ENCODE results near the gene ANKRD55.
"Not testable (repeated sequence)": the region's sequence is repeated elsewhere in the genome, so short reads cannot be mapped to it uniquely, and the experiment has no call there.

Gene ANKRD55

DNA sequence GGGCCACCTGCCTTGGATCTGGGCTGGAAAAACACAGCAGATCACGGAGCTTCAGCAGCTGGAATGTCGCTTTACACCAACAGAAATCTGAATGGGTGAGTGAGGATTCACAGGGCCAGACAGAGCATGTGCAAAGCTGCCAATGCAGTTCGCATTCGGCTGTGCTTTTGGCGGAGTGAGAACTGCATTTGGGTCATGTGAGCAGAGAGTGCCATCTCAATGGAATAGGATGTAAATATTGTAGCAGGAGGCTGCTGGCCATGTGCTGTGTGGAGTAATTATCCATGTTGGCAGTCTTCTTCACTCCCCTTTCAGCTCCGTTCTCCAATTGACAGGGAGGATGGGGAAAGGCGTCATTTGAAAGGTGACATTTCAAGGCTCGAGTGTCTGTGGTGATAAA lies at the start of gene ANKRD55:
TSS of gene ANKRD55 (minus strand) at position 101 of the 400 bp plus-strand sequence. CDS start 417 bp downstream, outside the sequence.
- DNase-seq: no peak

DNA sequence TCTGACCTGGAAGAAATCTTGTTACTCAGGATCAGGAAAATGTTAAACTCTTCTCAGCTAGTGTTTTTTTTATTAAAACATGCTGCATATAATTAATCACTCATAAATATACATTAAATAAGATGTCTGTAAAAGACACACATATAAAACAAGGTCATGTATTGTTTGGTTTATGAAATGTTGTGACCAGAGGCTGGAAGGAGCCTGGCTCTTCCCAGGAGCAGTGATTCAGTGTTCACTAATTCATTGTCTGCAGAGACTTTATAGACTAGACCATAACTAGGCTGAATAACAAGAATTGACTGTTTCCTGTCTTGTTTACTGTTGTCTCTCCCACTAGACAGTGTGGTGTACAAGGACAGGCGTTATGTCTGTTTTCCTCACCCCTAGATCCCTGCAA lies 49.1 kb upstream of the ANKRD55 start:
- DNase-seq: no peak

DNA sequence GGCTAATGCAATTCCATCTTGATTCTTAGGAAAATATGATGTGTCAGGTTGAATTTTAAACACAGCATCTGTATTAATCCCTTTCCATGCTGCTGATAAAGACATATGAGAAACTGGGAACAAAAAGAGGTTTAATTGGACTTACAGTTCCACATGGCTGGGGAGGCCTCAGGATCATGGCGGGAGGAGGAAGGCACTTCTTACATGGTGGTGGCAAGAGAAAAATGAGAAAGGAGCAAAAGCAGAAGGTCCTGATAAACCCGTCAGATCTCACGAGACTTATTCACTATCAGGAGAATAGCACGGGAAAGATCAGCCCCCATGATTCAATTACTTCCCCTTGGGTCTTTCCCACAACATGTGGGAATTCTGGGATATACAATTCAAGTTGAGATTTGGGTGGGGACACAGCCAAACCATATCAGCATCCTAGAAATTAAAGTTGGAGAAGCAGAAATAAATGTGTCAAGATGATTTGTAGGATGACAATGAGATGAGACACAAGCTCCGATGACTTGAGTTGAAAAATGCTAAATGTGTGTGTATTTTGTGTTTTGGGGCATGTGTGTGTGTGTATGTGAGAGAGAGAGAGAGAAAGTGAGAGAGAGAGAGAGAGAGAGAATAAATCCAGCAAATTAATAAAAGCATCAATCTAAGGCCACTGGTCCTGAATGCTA lies 48.5 kb upstream of the ANKRD55 start:
- no peak for DNase-seq

DNA sequence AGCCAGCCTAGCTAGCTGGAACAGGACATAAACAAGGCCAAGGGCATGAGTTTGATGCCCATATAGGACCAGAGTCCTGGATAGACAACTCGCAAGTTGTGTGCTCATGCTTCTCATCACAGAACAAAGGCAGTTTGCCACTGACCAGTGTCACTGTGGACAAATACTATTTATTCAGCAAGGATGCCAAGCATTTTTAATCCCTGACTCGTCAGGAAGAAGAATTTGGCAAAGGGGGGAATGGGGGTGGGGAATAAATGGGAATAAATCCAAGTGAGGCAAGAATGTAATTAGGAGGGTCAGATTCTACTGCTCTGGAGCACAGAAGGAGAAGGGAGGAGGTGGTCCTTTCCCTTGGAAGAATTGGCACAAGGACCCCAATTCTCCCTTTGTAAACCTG lies 46.8 kb upstream of the ANKRD55 start:
- DNase-seq: no peak

DNA sequence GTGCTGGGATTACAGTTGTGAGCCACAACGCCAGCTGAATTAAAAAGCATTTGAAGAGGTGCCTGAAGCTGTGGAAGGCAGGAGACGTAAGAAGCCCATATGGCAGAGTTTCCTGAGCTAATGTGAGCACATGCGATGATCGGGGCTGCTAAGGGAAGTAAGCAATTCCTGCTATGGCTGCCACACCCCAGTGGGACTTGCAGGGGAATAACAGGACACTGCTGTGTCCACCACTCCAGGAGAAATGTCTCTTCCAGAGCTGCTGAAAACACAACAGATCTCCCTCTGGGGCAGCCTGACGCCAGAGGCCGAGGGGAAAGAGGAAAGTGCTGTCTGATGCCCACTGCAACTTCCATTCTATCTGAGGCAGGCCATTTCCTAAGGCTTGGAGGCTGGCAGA lies 46.2 kb upstream of the ANKRD55 start:
- DNase-seq: no peak

DNA sequence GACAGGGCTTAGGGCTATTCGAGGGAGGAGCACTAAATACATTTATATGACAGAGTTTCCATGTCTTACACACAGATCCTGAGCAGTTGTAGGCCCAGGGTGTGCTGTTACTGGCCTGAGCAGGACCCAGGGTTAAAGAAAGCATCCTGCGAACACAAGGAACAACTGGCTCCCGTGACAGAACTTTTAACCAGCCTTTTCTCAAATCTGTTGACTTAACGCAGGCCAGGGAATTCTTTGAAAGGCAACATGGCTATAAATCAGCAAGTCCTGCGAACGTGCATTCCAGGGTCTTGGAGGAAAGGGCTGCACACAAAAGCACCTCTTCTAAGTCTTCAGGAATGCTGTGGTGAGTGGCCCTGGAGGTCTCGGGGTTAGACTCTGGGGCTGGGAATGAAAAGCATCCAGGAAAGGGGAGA lies 45.2 kb upstream of the ANKRD55 start:
- no peak for DNase-seq

DNA sequence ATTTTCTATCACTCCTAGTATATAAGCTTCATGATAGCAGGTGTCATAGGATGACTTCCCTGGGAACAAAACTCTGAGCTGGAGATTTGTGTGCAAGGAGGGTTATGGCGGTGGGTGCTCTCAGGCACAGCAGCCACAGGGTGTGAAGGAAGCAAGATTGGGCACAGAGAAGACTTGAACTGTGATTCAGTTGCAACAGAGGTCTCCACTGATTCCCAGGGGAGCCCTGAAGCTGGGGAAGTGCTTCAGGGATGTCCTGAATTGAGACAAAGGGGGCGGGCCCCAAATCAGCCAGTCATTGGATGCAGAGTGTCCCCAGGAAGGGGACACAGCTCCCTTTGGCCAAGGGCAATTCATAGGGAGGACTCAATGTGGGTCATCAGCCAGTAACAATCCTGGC lies 44.4 kb upstream of the ANKRD55 start:
- no peak for DNase-seq

DNA sequence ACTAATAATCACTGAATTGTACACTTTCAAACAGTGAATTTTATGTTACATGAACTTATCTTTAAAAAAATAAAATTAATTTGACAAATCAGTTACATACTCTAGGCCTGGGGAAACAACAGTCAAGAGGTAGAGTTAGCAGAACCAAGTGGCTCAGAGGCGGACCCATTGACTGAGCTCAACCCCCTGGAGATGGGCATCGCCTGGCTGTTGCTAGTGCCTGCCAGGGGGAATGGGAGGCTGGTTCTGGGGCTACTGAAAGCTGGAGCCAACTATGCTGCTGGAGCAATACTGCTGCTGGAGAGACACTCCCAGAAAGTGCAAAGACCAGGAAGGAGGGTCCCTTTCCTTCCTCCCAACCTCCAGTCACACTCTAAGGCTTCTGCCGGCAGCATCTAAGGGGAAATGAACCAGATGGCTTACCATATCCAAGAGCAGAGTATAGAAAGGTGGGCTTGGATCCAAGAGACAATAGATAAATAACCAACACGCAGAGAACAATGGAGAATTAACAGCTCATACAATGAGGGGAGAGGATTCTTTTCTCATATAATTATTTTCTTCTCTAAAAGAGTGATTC lies 40.3 kb upstream of the ANKRD55 start:
- no peak for DNase-seq

DNA sequence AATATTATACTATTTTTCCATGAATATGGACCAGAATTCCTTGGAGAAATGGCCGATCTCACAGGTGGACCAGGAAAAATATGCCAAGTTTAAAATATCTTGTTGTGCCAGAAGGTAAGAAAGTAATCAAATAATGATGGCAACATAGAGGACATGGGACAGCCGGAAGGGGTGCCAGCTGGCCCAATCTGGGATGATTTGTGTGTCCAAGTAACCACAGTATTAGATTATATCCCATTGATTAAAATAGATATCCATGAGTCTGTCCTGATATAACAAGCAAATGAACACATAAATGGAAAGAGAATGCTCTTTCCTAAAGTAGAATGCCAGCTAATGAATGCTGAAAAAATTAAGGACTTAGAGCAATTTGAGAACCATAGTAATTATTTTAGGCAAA lies 39.6 kb upstream of the ANKRD55 start:
- no peak for DNase-seq

DNA sequence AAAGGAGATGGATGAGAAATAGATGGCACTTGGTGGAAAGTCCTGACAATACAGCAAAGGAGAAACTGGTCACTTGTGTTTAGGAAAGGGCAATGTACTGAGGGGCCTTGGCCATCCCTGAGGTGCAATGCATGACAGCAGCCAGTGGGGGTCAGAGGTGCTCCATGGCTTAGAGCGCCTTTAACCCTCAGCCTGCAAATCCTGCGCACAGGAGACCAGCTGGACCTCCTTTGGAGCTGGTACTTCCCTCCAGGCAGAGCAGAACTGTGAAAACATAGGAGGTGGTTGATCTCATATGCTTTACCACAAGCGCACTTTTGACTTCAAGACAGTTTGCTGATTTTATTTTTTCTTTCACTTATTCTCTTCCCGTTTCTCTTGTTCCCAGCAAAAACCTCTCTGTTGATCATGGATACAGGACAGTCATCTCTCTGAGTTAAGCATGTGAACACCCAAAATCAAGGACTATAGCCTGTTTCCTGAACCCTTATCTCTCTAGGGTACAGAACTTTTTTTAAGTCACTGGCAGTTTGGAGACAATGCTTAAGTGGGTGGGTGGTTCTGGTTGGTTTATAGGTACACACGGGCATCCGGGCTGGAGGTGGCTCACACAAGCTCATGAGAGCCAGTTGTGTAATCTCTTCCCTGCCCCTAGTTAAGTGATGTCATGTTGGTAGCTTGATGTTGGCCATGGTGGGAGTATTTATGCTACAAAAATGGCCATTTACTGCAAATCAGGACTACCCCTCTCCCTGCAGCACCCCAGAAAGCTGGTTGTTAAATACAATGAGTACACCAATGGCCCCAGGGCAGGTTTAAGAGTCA lies 37.6 kb upstream of the ANKRD55 start:
- peak; percentile 71 to 72 for DNase-seq

DNA sequence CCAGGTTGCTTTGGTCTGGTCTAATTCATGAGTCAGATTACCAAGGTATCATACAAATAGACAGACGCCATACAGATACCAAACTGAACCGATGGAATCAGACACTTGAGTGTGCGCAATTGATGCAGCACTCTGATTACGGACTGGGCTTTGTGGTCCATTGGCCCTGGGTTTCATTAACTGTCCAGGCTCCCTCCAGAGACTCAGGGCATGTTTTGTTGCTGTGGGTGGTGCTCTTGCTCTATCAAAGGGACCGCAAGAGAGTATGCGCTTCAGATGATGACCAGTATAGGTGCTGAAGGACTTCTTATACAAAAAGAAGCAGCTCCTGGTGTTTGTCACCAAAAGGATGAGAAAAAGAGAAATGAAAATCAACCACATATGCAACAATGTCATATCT lies 36.9 kb upstream of the ANKRD55 start:
- no peak for DNase-seq

DNA sequence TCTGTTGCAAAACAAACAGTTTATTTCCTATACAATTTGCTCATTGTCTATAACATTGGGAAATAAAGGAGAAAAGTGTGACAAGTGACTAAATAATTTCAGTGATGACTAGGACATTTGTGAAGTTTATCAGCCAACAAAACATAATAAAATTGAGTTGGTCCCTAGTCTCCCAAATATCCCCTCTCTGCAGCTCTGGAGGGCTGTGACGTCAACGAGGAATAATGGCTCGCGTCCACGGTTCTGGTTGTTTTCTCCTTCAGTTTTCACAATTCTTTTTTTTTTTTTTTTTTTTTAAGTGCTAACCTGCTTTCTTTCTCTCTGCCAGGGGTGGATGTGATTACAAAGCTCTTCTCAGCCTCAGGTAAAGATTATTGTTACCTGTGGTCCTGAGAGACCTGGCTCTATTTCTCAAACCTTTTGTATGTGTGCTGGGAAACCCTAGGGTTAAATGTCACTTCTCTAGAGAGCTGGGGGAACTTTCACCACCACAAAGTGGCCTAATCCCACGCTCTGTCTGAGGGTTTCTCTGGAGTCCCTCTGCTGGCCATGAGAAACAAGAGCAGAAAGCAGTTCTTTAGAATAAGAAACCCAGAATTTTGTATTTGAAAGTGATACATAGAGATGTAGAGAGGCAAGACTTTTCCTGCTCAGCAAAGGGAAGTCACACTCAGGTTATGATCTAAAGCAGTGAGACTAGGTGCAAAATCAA lies 36.2 kb upstream of the ANKRD55 start:
- DNase-seq: peak in 1 of 2 experiments; percentile 8

DNA sequence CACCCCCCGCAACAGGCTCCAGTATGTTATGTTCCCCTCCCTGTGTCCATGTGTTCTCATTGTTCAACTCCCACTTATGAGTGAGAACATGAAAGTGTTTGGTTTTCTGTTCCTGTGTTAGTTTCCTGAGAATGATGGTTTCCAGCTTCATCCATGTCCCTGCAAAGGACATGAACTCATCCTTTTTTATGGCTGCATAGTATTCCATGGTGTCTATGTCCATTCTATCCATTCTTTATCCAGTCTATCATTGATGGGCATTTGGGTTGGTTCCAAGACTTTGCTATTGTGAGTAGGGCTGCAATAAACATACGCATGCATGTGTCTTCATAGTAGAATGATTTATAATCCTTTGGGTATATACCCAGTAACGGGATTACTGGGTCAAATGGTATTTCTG lies 35.6 kb upstream of the ANKRD55 start:
- not testable (repeated sequence) for DNase-seq

DNA sequence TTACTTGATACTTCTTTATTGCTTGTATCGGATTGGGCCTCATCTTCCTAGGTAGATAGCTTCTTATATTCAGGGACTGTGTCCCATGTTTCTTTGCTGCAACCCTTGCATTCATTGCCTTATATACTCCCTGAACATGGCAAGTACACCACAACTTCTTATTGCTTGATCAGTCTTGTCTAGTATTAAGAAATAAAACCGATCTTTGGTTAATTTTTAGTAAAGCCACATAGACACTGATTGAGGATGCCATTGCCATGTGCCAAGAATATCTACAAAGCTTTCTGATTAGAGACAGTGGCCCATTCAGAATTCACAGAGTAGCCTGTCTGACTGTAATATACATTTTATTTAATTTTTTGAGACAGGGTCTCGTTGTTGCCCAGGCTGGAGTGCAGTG lies 34.7 kb upstream of the ANKRD55 start:
- DNase-seq: no peak

DNA sequence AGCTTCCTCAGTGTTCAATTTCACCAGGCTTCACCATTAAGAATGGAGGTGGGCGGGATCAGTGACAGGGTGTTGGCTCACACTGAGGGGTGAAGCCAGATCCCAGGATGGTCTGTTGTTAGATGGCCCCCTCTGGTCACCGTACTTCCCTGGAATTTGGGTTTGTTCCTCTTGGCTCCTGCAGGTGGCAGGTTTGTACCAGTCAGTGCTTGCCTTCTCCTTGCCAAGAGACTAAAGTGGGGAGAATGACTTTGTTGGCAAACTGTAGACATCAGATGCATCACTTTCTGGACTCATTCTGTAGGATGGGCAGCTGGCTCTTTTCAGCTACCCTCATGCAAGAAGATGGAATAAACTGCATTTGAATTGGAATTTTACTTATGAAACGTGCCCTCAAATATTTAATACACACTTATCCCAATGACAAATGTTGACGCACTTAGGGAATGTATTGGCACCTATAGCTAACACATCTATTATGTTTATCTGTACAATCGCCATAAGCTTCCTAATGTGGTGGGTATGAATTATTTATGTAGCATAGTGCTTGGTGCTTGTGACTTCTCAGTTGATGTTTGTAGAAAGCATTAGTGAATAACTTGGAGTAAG lies 31.4 kb upstream of the ANKRD55 start:
- no peak for DNase-seq

DNA sequence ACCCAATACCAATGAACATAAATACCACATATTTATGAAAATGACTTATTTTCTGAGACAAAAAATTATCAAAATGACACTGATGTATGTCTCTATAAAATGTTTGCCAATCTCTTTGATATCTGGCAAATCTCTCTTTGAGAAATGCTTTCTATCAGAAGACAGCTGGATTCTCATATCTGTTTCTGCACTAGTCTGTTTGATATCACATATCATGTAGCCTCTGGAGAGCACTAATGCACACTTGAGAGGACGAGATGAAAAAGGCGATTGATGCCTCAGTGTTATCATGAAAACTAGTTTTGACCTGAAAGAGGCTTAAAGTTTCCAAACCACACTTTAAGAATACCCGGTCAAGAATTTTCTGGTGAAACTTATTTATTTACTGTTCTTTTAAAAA lies 29.1 kb upstream of the ANKRD55 start:
- DNase-seq: no peak

DNA sequence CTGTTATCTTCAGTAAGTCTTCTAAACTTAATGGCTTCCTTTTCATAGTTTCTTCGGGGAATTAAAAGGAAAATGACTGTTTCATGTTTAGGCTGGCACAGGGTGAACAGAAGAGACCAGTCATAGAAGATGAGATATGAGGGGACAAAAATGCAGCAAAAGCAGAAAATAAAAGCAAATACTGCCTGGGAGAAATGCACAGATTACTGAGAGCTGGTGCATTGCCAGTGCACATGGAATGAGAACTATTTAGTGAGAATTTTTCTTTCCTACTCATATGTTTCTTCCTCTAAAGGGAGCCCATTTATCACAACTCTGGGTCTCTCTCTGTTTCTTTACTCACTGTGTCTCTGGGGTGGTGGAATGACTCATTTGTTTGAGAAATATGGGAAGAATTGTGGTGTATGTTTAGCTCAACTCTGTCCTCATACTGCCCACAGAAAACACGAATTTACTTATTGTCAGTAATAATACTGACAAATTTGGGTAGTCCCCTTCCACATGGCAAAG lies 25.9 kb upstream of the ANKRD55 start:
- DNase-seq: no peak

DNA sequence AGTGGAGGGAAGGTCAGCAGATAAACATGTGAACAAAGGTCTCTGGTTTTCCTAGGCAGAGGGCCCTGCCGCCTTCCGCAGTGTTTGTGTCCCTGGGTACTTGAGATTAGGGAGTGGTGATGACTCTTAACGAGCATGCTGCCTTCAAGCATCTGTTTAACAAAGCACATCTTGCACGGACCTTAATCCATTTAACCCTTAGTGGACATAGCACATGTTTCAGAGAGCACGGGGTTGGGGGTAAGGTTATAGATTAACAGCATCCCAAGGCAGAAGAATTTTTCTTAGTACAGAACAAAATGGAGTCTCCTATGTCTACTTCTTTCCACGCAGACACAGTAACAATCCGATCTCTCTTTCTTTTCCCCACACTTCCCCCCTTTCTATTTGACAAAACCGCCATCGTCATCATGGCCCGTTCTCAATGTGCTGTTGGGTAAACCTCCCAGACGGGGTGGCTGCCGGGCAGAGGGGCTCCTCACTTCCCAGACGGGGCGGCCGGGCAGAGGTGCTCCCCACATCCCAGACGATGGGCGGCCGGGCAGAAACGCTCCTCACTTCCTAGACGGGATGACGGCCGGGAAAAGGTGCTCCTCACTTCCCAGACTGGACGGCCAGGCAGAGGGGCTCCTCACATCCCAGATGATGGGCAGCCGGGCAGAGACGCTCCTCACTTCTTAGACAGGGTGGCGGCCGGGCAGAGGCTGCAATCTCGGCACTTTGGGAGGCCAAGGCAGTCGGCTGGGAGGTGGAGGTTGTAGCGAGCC lies 24.8 kb upstream of the ANKRD55 start:
- DNase-seq: not testable (repeated sequence)

DNA sequence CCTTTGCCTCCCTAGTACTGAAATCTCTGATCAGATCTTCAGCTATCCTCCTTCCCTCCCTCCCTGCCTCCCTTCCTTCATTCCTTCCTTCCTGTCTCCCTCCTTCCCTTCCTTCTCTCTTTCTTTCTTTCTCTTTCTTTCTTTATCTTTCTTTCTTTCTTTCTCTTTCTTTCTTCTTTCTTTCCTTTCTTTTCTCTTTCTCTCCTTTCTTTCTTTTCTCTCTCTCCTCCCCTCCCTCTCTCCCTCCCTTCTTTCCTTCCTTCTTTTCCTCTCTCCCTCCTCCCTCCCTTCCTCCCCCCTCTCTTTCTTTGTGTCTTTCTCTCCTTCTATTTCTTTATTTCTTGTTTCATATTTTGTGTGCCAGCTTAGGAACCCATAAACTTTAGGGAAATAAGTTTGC lies 23.9 kb upstream of the ANKRD55 start:
- no peak for DNase-seq

DNA sequence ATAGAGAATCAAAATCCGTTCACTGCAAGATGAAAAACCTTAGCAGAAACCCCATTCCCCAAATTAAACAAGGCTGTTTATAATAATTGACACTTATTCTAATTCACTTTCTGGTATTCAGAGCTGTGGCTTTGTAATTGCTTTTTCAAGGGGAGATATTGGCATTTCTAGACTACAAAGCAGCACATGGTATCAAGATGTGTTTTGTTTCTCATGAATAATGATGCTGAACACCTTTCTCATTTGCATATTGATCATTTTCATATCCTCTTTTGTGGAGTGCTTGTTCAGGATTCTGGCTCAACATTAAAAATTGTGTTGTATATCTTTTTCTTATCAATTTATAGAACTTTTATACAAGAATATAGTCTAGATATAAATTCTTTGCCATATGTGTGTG lies 22.4 kb upstream of the ANKRD55 start:
- no peak for DNase-seq

DNA sequence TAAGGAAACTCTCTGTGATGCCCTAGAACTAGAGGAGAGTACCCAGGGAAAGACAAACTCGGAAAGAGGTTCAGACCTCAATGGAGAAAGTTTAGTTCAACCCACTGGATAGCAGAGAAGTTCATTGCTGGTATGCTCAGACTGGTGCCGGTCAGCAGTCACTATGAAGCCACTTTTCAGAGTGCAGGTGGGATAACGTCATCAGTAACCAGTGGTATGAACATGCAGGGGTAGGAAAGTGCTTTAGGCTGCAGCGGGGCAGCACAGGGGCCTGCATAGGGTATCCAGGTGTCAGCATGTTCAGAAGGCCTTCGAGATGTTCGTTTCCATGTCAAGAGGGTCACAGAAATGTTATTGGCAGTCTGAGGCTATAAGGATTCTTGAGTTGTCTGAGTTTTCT lies 20.8 kb upstream of the ANKRD55 start:
- no peak for DNase-seq

DNA sequence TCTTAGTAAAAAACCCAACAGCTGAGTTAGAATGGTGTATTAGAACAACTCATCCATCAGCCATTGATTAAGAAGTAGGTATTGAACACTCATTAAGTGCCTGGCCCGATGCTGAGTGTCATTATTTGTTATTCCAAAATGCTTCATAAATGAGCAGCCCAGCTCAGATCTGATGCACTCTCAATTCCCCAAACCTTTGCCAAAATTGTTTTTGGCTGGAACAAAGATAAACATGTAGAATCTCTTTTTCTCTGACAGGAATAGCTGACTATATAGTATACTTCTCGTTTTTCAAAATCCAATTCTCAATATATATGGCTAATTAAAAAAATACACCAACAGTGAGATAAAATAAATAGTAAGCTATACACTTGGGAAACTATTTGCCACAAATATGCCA lies 20.0 kb upstream of the ANKRD55 start:
- no peak for DNase-seq

Measured in activated CD4-positive, alpha-beta T cell treated with anti-CD3 and anti-CD28 coated beads, Interleukin-2, amount 50 U/mL, for 4 hours (primary cell).